ENCODE data around the gene CD101.

GRCh38 chr1:117000142-117000541 is 1.4 kb upstream of the CD101 start:
- TF ChIP-seq ZNF274 (IDR thresholded peaks at IDR 0.05; ENCODE audit: low read depth, low read length) (no peak), YY1 (IDR thresholded peaks at IDR 0.05; ENCODE audit: insufficient read depth, insufficient read length) (no peak), SUZ12 (IDR thresholded peaks at IDR 0.05; ENCODE audit: extremely low read depth, insufficient read depth, insufficient read length) (no peak)
